Caco-2 (cell line): Measurements from ENCODE around the gene AIDA. TPM values are rescaled to one million over a fixed set of nuclear protein-coding genes. Genes with fewer than 3 reads are reported as not detected.

Experiments used
- BruUV-seq: library from RNA; stranded (reverse); fragments of 400-500 nt; replicated peaks from 2 replicates; lab custom pipeline; 2021; lab: Mats Ljungman, UMichigan
- CTCF ChIA-PET: fragments of 300-600 bp; sonication (Branson Sonifier 250); formaldehyde crosslinking; loops from one replicate; lab custom pipeline; 2022; ENCODE audit warnings: antibody characterized with exemption; lab: Charles Lee
- POLR2A ChIA-PET: fragments of 300-600 bp; sonication (Branson Sonifier 250); formaldehyde crosslinking; loops from one replicate; lab custom pipeline; 2022; ENCODE audit warnings: antibody characterized with exemption; lab: Charles Lee
- DNase-seq, 2 experiments: peaks; one replicate each; pipeline versions ENCODE4 v3.0.0 to v3.0.0-alpha.2; 2020 to 2022
- H3K27me3 ChIP-seq: replicated peaks from 2 replicates; pipeline ENCODE4 v1.6.0; 2011; ENCODE audit warnings: low read length; ENCODE audit not compliant: control insufficient read depth, insufficient read depth
- H3K36me3 ChIP-seq: 2 replicates; pipeline ENCODE4 v1.5.1; 2011; ENCODE audit warnings: low read length; ENCODE audit not compliant: control insufficient read depth, insufficient read depth
- H3K4me1 ChIP-seq: fragments of 250-450 bp; sonication (Bioruptor Pico); 2 replicates; pipeline ENCODE4 v1.5.1; 2020; ENCODE audit warnings: mild to moderate bottlenecking
- H3K4me3 ChIP-seq: 2 replicates; pipeline ENCODE4 v1.5.1; 2011; ENCODE audit warnings: low read depth, mild to moderate bottlenecking, control low read depth, low read length
- H3K9me3 ChIP-seq: fragments of 250-450 bp; sonication (Bioruptor Pico); 2 replicates; pipeline ENCODE4 v1.5.1; 2020; ENCODE audit warnings: mild to moderate bottlenecking, moderate library complexity
- H3K27ac Mint-ChIP-seq: one replicate; pipeline ENCODE4 v1.8.0; 2022; ENCODE audit warnings: mixed read lengths; ENCODE audit not compliant: unreplicated experiment
- H3K27me3 Mint-ChIP-seq: one replicate; pipeline ENCODE4 v1.8.0; 2022; ENCODE audit warnings: mixed read lengths; ENCODE audit not compliant: insufficient read depth, unreplicated experiment
- H3K36me3 Mint-ChIP-seq: one replicate; pipeline ENCODE4 v1.8.0; 2022; ENCODE audit warnings: mild to moderate bottlenecking, mixed read lengths; ENCODE audit not compliant: insufficient read depth, unreplicated experiment
- H3K4me1 Mint-ChIP-seq: one replicate; pipeline ENCODE4 v1.8.0; 2022; ENCODE audit warnings: low read depth, mixed read lengths; ENCODE audit not compliant: unreplicated experiment
- H3K4me3 Mint-ChIP-seq: one replicate; pipeline ENCODE4 v1.8.0; 2022; ENCODE audit warnings: mild to moderate bottlenecking, moderate library complexity, mixed read lengths; ENCODE audit not compliant: unreplicated experiment
- H3K9me3 Mint-ChIP-seq: one replicate; pipeline ENCODE4 v1.8.0; 2022; ENCODE audit warnings: mixed read lengths; ENCODE audit not compliant: unreplicated experiment
- CTCF ChIP-seq, 2 experiments: fragments of 200-600 bp in 1 of 2; IDR thresholded peaks; 1 replicate in 1 of 2; 2 replicates in 1 of 2; pipeline versions ENCODE4 v1.5.1 to v1.8.0; 2011 to 2022; ENCODE audit warnings: antibody characterized with exemption in 1 of 2, control low read depth in 1 of 2, inconsistent platforms in 1 of 2, low read depth in 1 of 2, low read length in 1 of 2, mild to moderate bottlenecking in 1 of 2, moderate library complexity in 1 of 2; ENCODE audit not compliant: insufficient read depth in 1 of 2, severe bottlenecking in 1 of 2, unreplicated experiment in 1 of 2
- intact Hi-C: fragments of 100-400 bp; cut with micrococcal nuclease; formaldehyde crosslinking; loops from one replicate; pipeline ENCODE4 v1.10.0; 2022; ENCODE audit not compliant: unreplicated experiment
- total RNA-seq: library from RNA; stranded (reverse); gene quantifications from 2 replicates; pipeline ENCODE4 v1.2.3, GENCODE V29; 2022

AIDA gene
- total RNA-seq, 1 experiment from 2014 or later: 55.1 TPM

GRCh38 chr1:222694927-222695326, 17.4 kb downstream of the AIDA start:
- CTCF ChIA-PET: no interaction called here
- H3K9me3 Mint-ChIP-seq: no peaks in the 10 kb centered on the region
- no peaks in the 10 kb centered on the region for H3K4me1 Mint-ChIP-seq
- H3K27me3 ChIP-seq: no peaks in the 10 kb centered on the region
- no peak overlapping the region for H3K27ac Mint-ChIP-seq
- no peaks in the 10 kb centered on the region for H3K9me3 ChIP-seq
- H3K36me3 ChIP-seq: no peaks in the 10 kb centered on the region
- no peak for TF ChIP-seq CTCF (IDR thresholded peaks at IDR 0.05; ENCODE audit: insufficient read depth in 1 of 2, low read depth in 1 of 2, low read length in 1 of 2, severe bottlenecking in 1 of 2, unreplicated experiment in 1 of 2)
- peaks cover 7% of the 10 kb centered on the region for H3K36me3 Mint-ChIP-seq
- H3K4me3 Mint-ChIP-seq: no peak overlapping the region
- POLR2A ChIA-PET: no interaction called here
- intact Hi-C loops: no loop called here
- no peak for DNase-seq
- H3K27me3 Mint-ChIP-seq: no peaks in the 10 kb centered on the region
- no TSS peak for BruUV-seq
- H3K4me1 ChIP-seq: no peaks in the 10 kb centered on the region
- H3K4me3 ChIP-seq: no peak overlapping the region

GRCh38 chr1:222691016-222691415, 21.3 kb downstream of the AIDA start:
- Histone ChIP-seq H3K4me3 (no peak overlapping the region), H3K36me3 (no peaks in the 10 kb centered on the region), H3K4me1 (no peaks in the 10 kb centered on the region), H3K27me3 (no peaks in the 10 kb centered on the region), H3K9me3 (no peaks in the 10 kb centered on the region)
- DNase-seq: no peak
- no peak for TF ChIP-seq CTCF (IDR thresholded peaks at IDR 0.05; ENCODE audit: insufficient read depth in 1 of 2, low read depth in 1 of 2, low read length in 1 of 2, severe bottlenecking in 1 of 2, unreplicated experiment in 1 of 2)
- CTCF ChIA-PET: no interaction called here
- H3K4me1 Mint-ChIP-seq: no peaks in the 10 kb centered on the region
- no peak overlapping the region for H3K27ac Mint-ChIP-seq
- intact Hi-C loops: no loop called here
- no peaks in the 10 kb centered on the region for H3K9me3 Mint-ChIP-seq
- H3K36me3 Mint-ChIP-seq: peaks cover 8% of the 10 kb centered on the region
- POLR2A ChIA-PET: no interaction called here
- BruUV-seq: no TSS peak
- H3K4me3 Mint-ChIP-seq: no peak overlapping the region
- H3K27me3 Mint-ChIP-seq: no peaks in the 10 kb centered on the region

- TF ChIP-seq CTCF (IDR thresholded peaks at IDR 0.05; ENCODE audit: insufficient read depth in 1 of 2, low read depth in 1 of 2, low read length in 1 of 2, severe bottlenecking in 1 of 2, unreplicated experiment in 1 of 2): no peak
- no peaks in the 10 kb centered on the region for H3K9me3 Mint-ChIP-seq
- intact Hi-C loops: no loop called here
- CTCF ChIA-PET: no interaction called here
- no peaks in the 10 kb centered on the region for H3K27me3 Mint-ChIP-seq
- Histone ChIP-seq H3K27me3 (no peaks in the 10 kb centered on the region), H3K4me1 (no peaks in the 10 kb centered on the region), H3K9me3 (no peaks in the 10 kb centered on the region), H3K4me3 (no peak overlapping the region), H3K36me3 (peaks cover 3% of the 10 kb centered on the region; the same call in 1 of the 2 replicates)
- no peaks in the 10 kb centered on the region for H3K4me1 Mint-ChIP-seq
- no peak overlapping the region for H3K4me3 Mint-ChIP-seq
- BruUV-seq: no TSS peak
- POLR2A ChIA-PET: no interaction called here
- no peak for DNase-seq
- H3K36me3 Mint-ChIP-seq: peaks cover 14% of the 10 kb centered on the region
- H3K27ac Mint-ChIP-seq: no peak overlapping the region
Measured at GRCh38 chr1:222680080-222680479, 32.2 kb downstream of the AIDA start.
